Activated T-cell treated with anti-CD3 and anti-CD28 coated beads for 1 hour (primary cell): ENCODE measurements around the gene MIER2.

Experiments
- DNase-seq: peaks from one replicate; pipeline ENCODE4 v3.0.0-alpha.2; 2020; ENCODE audit warnings: low read depth

MIER2 gene

DNA sequence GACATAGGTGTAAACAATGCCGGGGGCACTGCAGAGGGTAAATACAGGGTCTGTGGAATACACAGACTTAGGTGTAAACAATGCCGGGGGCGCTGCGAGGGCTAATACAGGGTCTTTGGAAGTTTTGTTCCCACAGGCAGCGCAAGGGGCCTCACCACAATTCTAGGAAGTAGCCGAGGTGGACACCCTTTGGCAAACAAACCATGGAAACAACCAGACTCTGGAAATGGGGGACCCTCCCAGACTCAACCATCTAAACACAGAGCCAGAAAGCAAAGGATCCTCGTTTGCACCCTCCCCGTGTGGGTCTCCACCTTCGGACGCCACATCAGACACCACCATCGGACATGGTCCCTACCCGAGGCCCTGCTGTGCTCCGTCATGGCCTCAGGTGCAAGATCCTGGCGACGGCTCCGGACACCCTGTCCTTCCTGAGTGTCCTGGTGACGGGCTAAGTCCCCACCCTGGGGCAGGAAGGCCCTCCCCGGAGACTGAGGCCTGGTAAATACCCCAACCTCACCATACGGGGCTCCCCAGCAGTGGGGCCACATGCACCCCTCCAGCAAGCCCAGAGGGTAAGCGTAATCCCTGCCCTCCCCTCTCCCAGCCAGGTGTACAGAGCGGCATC, 36.7 kb downstream of the MIER2 start:
- DNase-seq, result no peak

- DNase-seq, result no peak
Observed at GRCh38 chr19:307111-307531, 37.5 kb downstream of the MIER2 start.

- DNase-seq, result no peak
Observed at GRCh38 chr19:306151-306900, 38.3 kb downstream of the MIER2 start.

DNA sequence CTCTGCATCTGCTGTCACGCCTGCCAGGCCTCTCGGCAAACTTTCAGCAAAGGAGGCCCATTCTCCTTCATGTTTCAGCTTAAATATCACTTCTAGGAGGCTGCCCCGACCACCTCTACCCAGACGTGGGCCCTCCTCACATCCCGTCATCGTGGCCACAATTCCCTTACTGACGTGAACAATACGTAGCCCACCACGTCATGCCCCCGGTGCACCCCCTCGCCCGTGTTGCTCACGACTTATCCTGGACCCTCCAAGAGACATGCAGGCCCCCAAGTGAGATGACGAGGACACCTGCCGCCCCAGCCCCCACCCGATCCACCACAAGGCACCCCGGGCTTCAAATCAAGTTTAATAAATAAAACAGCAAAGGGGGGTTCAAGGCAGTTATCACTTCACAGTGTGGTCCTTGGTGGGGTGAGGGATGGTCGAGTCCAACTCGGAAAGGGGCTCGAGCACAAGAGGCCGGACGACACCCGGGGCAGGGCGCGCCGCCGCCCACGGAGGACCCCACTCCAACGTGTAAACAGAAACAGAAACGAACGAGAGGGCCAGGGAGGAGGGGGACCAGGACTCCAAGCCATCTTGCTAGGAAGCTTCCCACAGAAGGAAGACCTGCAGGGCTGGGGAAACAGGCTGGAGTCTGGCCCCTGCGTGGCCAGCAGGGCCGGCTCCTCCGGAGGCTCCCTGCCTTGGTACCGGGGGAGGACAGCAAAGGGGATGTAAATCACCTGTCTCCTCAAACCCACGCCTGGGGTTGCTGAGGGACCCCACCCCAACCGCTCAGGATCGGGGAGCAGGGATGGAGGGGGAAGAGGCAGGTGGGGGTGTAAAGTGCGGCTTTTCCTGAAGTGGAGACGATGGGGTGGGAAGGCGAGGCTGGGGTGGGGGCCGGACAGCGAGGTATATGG, 39.1 kb downstream of the MIER2 start:
- DNase-seq, result no peak

DNA sequence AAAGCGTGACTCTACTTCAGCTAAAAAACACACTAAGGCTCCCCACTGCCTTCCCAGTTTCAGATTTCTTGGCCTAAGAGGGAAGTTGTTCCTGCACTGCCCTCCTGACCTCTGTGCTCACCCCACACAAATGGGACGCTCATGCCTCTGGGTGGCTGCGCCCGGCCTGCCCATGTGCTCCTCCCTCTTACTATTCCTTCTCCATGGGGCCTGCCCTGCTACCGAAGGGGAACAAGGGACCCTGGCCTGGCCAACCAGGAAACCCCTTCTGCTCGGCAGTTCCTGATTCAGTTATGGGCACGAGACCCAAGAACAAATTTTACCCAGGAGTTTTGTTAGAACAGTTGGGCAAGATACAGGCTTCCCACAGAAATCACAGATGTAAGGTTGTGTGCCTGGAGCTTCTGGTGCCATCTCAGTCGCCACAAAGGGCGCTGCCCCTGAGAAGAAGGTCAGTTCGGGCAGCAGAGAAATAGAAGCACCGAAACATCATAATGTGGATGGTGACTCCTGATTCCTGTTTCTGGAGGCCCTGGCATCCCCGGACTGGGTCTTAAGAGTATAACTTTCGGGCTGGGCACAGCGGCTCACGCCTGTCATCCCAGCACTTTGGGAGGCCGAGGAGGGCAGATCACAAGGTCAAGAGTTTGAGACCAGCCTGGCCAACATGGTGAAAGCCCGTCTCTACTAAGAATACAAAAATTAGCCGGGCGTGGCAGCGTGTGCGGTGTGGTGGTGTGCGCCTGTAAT, 47.9 kb downstream of the MIER2 start:
- no peak for DNase-seq

- DNase-seq, result no peak
Observed at GRCh38 chr19:295687-296370, 48.8 kb downstream of the MIER2 start.

GRCh38 chr19:294946-295686, 49.5 kb downstream of the MIER2 start:
- peak; percentile 41 for DNase-seq

DNA sequence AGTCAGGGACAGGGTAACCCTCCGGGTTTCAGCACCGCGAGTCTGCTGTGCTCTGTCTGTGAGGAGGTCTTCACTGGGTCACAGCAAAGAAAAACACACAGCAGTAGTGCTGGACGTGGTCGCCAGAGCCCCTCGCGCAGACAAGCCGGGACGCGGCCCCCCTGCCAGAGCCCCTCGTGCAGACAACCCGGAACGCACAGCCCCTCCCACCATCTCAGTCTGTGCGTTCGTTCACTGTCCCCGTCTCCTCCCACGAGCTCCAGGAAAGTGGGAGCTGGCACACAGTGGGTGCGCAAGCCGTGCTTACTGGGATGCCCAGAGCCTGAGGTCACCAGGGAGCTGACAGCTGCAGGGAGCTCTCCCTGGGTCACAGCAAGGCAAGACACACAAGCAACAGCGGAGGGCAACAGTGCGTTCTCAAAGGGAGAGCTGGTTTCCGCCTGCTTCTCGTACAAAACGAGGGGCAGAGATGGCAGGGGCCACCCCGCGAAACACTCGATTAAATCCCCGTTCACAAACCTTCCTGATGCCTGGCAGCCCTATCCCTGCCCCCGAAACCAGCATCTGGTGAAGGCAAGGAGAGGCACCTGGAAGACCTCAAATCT, 50.2 kb downstream of the MIER2 start:
- DNase-seq, result no peak

DNA sequence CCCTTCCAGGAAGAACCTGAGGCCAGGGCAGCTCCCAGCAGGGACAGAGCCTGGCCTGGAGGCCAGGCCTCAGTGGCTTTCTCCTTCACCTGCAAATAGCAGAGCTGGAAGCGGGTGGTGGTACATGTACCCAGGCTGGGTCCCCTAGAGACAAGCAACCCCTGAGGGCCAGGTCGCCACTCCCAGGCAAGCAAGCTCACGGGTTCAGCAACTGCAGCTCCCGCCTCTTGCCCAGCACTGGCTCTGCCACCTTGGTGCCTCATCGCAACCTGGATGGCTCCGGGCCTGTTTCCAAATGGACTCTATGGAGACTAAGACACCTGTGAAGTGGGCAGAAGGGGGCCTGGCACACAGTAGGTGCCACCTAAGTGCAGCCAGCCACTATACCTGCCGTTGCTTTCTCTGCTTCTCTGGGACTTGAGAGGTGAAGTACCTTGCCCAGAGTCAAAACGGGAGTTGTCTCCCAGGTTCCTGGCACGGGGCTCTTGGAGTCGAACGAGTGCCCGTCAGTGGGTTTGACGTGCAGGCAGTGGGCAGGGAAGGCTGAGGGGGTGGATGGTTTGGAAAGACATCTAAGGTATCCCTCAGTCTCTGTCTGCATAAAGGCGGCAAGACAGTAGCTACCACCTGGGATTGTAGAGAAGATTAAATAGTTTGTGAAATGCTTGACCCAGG, 51.0 kb downstream of the MIER2 start:
- DNase-seq, result no peak

DNA sequence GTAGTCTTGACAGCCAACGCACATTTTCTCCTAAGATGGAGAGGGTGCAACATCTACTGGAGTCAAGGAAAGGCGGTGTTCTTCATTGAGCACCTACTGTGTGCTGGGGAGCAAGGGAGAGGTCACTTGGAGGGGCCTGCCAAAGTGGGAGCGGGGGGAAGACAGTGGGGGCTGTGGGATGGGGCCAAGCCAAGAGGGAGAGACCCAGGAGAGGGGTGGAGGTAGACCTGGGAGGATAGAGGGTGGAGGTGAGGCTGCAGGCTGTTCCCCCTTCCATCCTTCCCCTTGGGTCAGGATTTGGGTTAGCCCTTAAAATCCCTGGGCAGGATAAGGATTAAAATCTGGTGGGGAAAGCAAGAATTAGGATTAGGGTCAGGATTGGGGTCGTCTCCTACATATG, 51.6 kb downstream of the MIER2 start:
- DNase-seq, result no peak

- no peak for DNase-seq
Observed at GRCh38 chr19:292281-292884, 52.2 kb downstream of the MIER2 start.

DNA sequence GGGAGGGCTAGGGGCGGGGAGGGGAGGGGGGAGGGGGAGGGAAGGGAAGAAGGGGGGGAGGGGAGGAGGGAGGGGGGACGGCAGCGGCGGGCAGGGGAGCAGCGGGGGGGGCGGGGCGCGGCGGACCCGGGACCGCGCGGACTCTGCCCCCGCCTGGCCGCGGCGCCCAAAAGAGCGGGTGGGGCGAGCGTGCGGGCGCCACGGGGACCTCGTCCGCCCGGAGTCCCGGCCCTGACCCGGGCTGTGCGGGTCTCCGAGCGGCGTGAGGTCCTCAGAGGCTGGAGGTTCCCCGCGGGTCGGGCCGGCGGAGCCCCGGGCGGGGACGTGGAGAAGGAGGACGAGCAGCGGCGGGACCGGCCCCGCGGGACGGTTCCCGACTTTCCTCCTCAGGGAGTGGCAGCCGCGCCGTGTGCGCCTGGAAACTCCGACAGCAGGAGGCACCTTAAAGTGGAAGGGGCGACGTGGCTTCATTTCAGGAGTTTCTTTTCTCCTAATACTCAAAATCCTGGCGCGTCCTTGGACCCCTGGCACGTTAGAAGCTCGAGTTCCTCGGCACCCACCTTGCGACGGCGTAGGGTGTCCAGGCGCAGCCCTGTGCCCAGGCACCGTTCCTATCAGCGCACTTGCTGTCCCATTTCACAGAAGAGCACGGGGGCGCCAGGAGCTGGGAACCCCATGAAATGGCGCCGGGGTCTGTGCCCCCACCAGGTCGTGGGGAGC, 52.9 kb downstream of the MIER2 start:
- no peak for DNase-seq

DNA sequence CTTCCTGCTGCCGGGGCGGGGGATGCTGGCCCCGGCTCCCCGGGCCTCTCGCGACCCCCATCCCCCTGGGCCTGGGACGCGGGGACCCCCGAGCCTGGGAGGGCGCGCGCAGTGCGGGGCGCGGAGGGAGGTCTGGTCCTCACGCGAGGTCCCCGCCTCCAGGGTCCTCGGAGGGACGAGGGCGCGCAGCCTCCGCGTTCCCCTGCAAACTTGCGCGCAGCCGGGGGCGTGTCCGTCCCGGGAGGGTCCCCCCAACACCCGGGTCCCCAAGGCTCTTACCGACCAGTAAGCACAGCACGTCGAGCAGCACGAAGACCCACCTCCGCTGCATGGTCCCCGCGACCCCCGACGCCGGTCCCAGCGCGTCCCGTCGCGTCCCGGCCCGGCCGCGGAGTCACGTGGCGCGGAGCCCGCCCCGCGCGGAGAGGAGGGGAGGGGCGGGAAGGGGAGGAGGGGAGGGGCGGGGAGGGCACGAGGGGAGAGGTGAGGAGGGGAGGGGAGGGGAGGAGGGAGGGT, 53.5 kb downstream of the MIER2 start, which contains the start of gene PLPP2:
TSS of gene PLPP2 (minus strand) at position 398 of the 516 bp plus-strand sequence. CDS start at position 331, 67 bp downstream.
- no peak for DNase-seq

GRCh38 chr19:290372-291005, 54.1 kb downstream of the MIER2 start:
- peak; percentile 14 for DNase-seq

- no peak for DNase-seq
Observed at GRCh38 chr19:289651-290371, 54.8 kb downstream of the MIER2 start.

DNA sequence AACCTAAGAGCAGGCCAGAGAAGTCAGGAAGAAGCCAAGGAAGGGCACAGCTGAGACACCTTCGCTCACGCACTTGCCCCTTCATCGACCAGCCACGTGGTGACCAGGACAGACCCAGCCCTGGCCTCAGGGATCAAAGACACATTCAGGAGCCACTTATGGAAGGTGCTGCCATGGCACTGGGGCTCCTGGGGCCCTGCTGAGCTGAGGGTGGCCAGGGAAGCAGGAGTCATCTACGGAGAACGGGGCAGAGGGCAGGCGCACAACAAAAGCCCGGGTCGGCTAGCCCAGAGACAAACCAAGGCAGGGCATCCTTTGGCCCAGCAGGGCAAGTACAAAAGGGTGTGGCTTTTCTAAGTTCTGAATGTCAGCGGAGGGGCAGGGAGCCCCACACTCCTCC, 55.7 kb downstream of the MIER2 start:
- no peak for DNase-seq

DNA sequence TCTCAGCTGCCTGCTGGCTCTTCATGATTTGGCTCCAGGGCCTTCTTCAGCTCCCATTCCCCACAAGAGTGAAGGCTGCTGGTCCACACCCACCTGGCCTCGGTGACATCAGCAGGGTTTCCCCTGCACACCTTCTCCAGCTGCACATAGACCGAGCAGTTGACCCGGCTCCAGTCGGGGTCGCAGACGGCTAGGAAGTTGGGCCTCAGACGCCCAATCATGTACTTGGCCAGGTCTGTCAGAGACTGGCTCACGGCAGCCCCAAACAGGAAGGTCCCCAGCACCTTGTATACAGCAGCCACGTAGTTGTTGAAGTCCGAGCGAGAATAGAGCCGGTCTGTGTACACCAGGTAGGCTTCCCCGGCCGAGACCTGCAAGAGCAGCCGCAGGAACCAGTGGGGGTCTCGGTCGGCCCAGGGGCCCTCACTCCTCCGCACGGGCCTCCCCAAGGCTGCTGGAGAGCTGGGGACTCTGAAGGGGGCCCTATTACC, 57.2 kb downstream of the MIER2 start:
- no peak for DNase-seq
